Aorta (tissue), 5 donors: Measurements from ENCODE around the gene GALNT6. TPM values are rescaled to one million over a fixed set of nuclear protein-coding genes. Genes with fewer than 3 reads are reported as not detected.

Source experiments
- ATAC-seq: fragments of 200-7000 bp; cut with Tn5 transposase; one replicate; pipeline ENCODE4 v1.9.1; 2022; ENCODE audit warnings: moderate library complexity; ENCODE audit not compliant: low FRiP score
- DNase-seq, 2 donors: peaks; one replicate each; pipeline ENCODE4 v3.0.0-alpha.2; 2020
- H3K27ac ChIP-seq, 2 donors: one replicate each; pipeline ENCODE4 v1.5.1; 2013; ENCODE audit warnings: low read length in 2 of 2, mild to moderate bottlenecking in 2 of 2, moderate library complexity in 2 of 2, control low read depth in 1 of 2, inconsistent platforms in 1 of 2, low read depth in 1 of 2
- H3K27me3 ChIP-seq, 2 donors: one replicate each; pipeline ENCODE4 v1.6.1; 2013; ENCODE audit warnings: control low read depth in 1 of 2, low read length in 1 of 2, mild to moderate bottlenecking in 1 of 2, moderate library complexity in 1 of 2; ENCODE audit not compliant: insufficient read depth in 2 of 2, control insufficient read depth in 1 of 2
- H3K36me3 ChIP-seq, 2 donors: one replicate each; pipeline ENCODE4 v1.6.1; 2013; ENCODE audit warnings: control low read depth in 1 of 2, low read length in 1 of 2, mild to moderate bottlenecking in 1 of 2; ENCODE audit not compliant: insufficient read depth in 2 of 2, control insufficient read depth in 1 of 2
- H3K4me1 ChIP-seq, 2 donors: one replicate each; pipeline ENCODE4 v1.6.1; 2013; ENCODE audit warnings: low read length in 2 of 2, control low read depth in 1 of 2, mild to moderate bottlenecking in 1 of 2, moderate library complexity in 1 of 2; ENCODE audit not compliant: insufficient read depth in 2 of 2, control insufficient read depth in 1 of 2
- H3K4me3 ChIP-seq, 2 donors: one replicate each; pipeline ENCODE4 v1.5.1; 2013; ENCODE audit warnings: low read length in 2 of 2, control low read depth in 1 of 2, mild to moderate bottlenecking in 1 of 2
- H3K9me3 ChIP-seq: one replicate; pipeline ENCODE4 v1.6.1; 2013; ENCODE audit warnings: mild to moderate bottlenecking, low read length; ENCODE audit not compliant: control insufficient read depth
- WGBS, 2 donors: extraction: QIAGEN DNeasy Blood & Tissue Kit; methylation state at CpG; one replicate each; pipeline ENCODE4 v1.1.7; 2013; 5-methylcytosine and 5-hydroxymethylcytosine counted together
- intact Hi-C, 2 donors: fragments of 100-400 bp; cut with DNase I; formaldehyde crosslinking; loops; one replicate each; pipeline versions ENCODE4 v1.14.2 to v1.15.0; 2022
- polyA plus RNA-seq, 2 donors: library from polyadenylated mRNA; stranded (reverse); fragments of 200-250 nt; gene quantifications; one replicate each; pipeline ENCODE4 v1.2.3, GENCODE V29; 2013
- total RNA-seq, 2 donors: library from RNA; stranded (reverse); fragmentation: NEBNext Ultra II Directional; extraction: Animal tissue kit (Norgen Biotek cat#: 25700); gene quantifications; one replicate each; pipeline ENCODE4 v1.2.1, GENCODE V29; 2021
- donor health status: healthy with polysubstance abuse.
- donor health status: Bipolar disorder and iron deficiency.
- donor health status: DM: no; HTN: no; CAD: no.
- donor health status: DM: no; HTN: no; CAD: no.
- donor health status: DM: yes; HTN: yes; CAD: no.

GALNT6 gene
- total and polyA plus RNA-seq, 4 donors: 0.72 to 12.3 (median 6.0) TPM

GRCh38 chr12:51390457-51390856, 749 bp downstream of the GALNT6 start:
- H3K4me3 ChIP-seq: no peak overlapping the region
- no peak for ATAC-seq
- H3K4me1 ChIP-seq: no peaks in the 10 kb centered on the region
- no peaks in the 10 kb centered on the region for H3K36me3 ChIP-seq
- DNase-seq: peak in 1 of 2 donors; percentile 20
- intact Hi-C loops: no loop called here
- no peak overlapping the region for H3K27ac ChIP-seq
- WGBS, 2 donors: 91% methylated on average over 6 of the region's 6 CpGs
- no peaks in the 10 kb centered on the region for H3K9me3 ChIP-seq
- no peaks in the 10 kb centered on the region for H3K27me3 ChIP-seq

DNA sequence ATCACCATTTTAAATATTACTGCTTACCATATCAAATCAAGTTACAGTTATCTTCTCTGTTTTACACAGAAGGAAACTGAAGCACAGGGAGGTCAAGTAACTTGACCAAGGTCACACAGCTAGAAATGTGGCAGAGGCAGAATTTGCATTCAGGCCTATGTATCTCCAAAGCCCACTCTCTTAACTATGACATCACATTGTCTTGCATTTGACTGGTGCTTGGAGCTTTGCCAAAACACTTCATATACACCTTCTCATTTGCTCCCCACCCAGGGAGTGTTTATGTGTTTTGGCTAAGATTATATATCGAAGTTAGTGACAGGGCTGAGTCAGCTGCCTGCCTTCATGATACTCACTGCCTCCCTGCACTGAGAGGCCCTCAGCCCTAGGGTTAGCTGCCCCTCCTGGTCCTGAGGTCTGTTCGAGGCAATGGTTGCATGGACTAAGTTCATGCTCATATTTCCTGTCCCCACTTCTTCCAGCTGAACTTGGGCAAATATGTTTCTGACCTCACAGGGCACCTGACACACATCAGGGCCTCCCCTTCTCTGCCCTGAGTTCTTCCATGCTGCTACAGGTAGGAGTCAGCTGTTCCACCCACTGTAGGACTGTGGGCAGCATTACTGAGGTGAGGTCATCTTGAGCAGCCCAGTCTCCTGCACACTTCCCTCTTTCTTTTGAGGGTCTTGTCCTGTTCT, 1.8 kb downstream of the GALNT6 start:
- WGBS, 2 donors: 84 to 90% methylated on average over 2 of the region's 2 CpGs
- Histone ChIP-seq H3K27me3 (no peaks in the 10 kb centered on the region), H3K36me3 (no peaks in the 10 kb centered on the region), H3K4me3 (no peak overlapping the region), H3K9me3 (no peaks in the 10 kb centered on the region), H3K4me1 (no peaks in the 10 kb centered on the region), H3K27ac (no peak overlapping the region)
- intact Hi-C loops: no loop called here
- ATAC-seq: no peak
- DNase-seq: peak in 1 of 2 donors; percentile 28

DNA sequence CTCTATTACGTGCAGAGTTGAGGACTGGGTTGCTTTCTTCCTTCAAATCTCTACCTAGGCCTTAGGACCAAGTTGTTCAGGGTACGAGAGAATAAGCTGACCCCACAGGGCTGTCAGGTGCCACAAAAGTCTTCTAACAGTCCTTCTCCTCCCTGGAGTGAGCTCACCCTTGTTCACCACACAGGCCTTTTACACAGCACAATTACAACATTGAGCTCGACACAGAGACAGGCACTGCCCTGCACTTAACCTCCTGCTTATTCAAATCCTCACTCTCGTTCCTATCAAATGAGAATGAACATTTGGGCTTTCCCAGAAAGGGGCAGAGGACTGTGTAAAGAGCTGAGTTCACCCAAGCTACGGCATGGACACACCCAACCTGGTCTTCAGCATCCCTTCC, 2.4 kb downstream of the GALNT6 start:
- DNase-seq (no peak), ATAC-seq (no peak)
- Histone ChIP-seq H3K27ac (no peak overlapping the region), H3K36me3 (no peaks in the 10 kb centered on the region), H3K4me1 (no peaks in the 10 kb centered on the region), H3K9me3 (no peaks in the 10 kb centered on the region), H3K4me3 (no peak overlapping the region), H3K27me3 (no peaks in the 10 kb centered on the region)
- intact Hi-C loops: no loop called here
- WGBS, 2 donors: 92 to 94% methylated on average over 5 of the region's 5 CpGs

DNA sequence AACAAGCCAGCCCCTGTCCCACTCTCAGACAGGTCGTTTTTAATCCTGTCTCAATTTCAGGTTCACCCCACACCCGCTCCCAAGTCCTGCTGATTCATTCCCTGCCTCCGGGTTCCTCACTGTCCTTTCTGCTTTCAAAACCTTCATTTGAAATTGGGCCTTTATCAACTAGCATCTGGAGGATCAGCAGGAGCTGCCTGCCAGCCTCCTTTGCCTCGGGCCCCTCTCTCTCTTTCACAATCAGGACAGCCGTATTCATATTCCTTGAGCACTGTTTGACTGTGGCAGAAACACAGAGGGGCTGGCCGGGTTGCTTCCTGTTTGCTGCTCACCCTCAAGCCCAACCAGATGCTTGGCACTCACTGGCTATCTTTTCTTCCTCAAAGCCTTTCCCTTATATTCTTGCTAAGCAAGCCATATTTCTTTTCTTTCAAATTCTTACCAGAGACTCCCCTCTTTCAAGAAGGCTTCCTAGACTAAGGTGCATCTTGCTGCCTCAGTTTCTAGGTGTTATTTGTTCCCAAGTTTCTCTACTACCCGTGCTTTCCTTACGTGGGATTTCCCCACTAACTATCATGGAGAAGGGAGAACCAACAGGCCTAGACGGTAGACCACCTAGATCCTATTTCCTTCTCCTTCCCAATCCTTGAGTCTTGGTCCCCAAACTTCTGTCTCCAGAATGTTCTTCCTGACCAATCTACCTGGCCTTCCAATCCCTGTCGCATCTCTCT, 3.0 kb downstream of the GALNT6 start:
- H3K4me1 ChIP-seq: no peaks in the 10 kb centered on the region
- ATAC-seq (no peak), DNase-seq (peak; percentile 55 to 78)
- no peaks in the 10 kb centered on the region for H3K27me3 ChIP-seq
- intact Hi-C loops: no loop called here
- no peak overlapping the region for H3K4me3 ChIP-seq
- WGBS, 2 donors: 62 to 66% methylated on average over 10 of the region's 10 CpGs
- H3K27ac ChIP-seq: no peak overlapping the region
- no peaks in the 10 kb centered on the region for H3K9me3 ChIP-seq
- H3K36me3 ChIP-seq: no peaks in the 10 kb centered on the region

DNA sequence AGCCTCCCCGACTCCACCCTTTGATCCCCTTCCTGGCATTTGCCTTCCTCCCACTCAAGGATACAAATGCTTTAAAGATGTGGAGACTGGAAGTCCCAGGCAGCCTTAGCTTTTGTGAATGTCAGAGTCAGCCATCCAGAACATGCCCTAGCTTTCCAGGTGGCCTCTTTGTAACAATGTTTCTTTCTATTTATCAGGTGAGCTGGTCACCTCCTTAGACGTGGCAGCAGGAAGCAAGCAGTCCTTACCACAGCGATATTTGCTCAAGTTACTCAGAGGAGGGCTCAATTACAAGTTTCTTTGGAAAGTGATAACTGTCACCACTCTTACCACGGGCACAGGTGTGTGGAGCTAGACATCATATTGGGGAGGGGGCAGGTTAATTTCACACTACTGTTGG, 4.9 kb downstream of the GALNT6 start:
- 89 to 90% methylated on average over 4 of the region's 4 CpGs for WGBS, 2 donors

DNA sequence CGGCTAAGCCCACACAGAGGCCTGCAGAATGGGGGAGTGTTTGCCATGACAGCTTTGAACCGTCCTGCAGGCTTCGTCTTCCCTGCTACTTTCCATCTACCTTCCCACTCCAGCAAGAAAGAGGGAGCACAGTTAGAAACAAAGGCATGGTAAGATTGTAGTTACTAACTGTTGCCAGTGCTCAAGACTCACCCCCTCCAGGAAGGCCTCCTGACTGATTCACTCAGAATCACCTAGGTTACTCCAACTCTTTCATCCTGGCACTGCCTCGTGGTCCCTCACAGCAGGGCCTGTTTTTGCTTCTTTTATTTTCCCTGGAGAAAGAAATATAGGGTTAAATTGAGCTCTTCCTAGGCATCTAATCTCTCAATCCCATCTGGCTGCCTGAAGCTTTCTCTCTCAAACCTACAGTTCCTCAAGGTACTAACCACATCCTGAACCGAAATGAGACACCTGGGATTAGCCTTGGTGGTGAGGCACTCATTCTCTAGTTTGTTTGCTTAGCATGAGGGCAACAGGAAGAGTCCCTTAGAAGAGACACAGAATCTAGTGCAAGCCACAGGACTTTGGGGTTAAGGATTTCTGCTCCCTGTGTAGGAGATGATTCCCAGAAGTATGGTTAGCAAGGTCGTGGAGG, 7.8 kb downstream of the GALNT6 start:
- Histone ChIP-seq H3K4me3 (no peak overlapping the region), H3K9me3 (no peaks in the 10 kb centered on the region), H3K27ac (no peak overlapping the region), H3K27me3 (no peaks in the 10 kb centered on the region), H3K36me3 (no peaks in the 10 kb centered on the region), H3K4me1 (no peaks in the 10 kb centered on the region)
- intact Hi-C loops: no loop called here
- DNase-seq (no peak), ATAC-seq (no peak)
- 76 to 77% methylated on average over 6 of the region's 6 CpGs for WGBS, 2 donors

More for the DNA sequence above, 4.9 kb downstream of the GALNT6 start:
- H3K9me3 ChIP-seq: no peaks in the 10 kb centered on the region
- ATAC-seq: no peak
- intact Hi-C loops: no loop called here
- H3K36me3 ChIP-seq: no peaks in the 10 kb centered on the region
- DNase-seq: no peak
- no peak overlapping the region for H3K4me3 ChIP-seq
- no peak overlapping the region for H3K27ac ChIP-seq
- H3K27me3 ChIP-seq: no peaks in the 10 kb centered on the region
- no peaks in the 10 kb centered on the region for H3K4me1 ChIP-seq

- DNase-seq (peak in 1 of 2 donors; percentile 30), ATAC-seq (peak; percentile 19)
- no peak overlapping the region for H3K27ac ChIP-seq
- intact Hi-C loops: no loop called here
- no peaks in the 10 kb centered on the region for H3K4me1 ChIP-seq
- no peak overlapping the region for H3K4me3 ChIP-seq
- no peaks in the 10 kb centered on the region for H3K27me3 ChIP-seq
- no peaks in the 10 kb centered on the region for H3K36me3 ChIP-seq
- WGBS, 2 donors: 94 to 96% methylated on average over 7 of the region's 7 CpGs
- H3K9me3 ChIP-seq: no peaks in the 10 kb centered on the region
These were observed 9.0 kb downstream of the GALNT6 start for GRCh38 chr12:51382173-51382572.

- ATAC-seq (no peak), DNase-seq (peak in 1 of 2 donors; percentile 57)
- no peaks in the 10 kb centered on the region for H3K27me3 ChIP-seq
- H3K9me3 ChIP-seq: no peaks in the 10 kb centered on the region
- no peak overlapping the region for H3K27ac ChIP-seq
- H3K4me1 ChIP-seq: no peaks in the 10 kb centered on the region
- H3K4me3 ChIP-seq: no peak overlapping the region
- intact Hi-C loops: no loop called here
- WGBS, 2 donors: 44 to 51% methylated on average over 5 of the region's 5 CpGs
- no peaks in the 10 kb centered on the region for H3K36me3 ChIP-seq
These were observed 9.8 kb downstream of the GALNT6 start for GRCh38 chr12:51381226-51382079.
